Cardiac septum (tissue), 1 donor: ENCODE data around the gene OR52E4. TPM values are rescaled to one million over a fixed set of nuclear protein-coding genes. Genes with fewer than 3 reads are reported as not detected.

Source experiments
- DNase-seq: peaks from one replicate; pipeline ENCODE4 v3.0.0-alpha.2; 2020; ENCODE audit warnings: low spot score
- intact Hi-C: fragments of 100-400 bp; cut with DNase I; formaldehyde crosslinking; loops from one replicate; pipeline ENCODE4 v1.14.0; 2022
- total RNA-seq: library from RNA; stranded (reverse); fragmentation: NEBNext Ultra II Directional; extraction: Animal tissue kit (Norgen Biotek cat#: 25700); gene quantifications from one replicate; pipeline ENCODE4 v1.2.1, GENCODE V29; 2021
- donor health status: DM: no; HTN: no; CAD: no.

The OR52E4 gene
- total RNA-seq, 1 donor from 2014 or later = not detected

DNA sequence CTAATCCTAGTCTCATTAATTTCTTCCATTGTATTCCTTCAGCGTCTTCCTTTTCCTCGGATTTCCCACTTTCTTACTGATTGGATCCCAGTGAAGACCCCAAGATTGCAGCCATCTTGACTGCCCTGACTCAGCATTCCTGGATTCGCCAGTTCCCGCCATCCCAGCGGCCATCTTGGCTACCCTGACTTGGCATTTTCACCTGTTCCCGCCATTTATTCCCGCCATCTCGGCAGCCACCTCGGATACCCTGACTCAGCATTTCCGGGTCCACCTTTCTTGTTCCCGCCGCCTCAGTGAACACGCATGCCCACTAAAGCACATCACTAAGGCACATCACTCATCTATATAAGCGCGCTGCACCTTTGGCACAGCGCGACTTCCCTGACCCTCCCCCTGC is 47.8 kb downstream of the OR52E4 start:
- DNase-seq = no peak
- intact Hi-C loops = no loop called here

DNA sequence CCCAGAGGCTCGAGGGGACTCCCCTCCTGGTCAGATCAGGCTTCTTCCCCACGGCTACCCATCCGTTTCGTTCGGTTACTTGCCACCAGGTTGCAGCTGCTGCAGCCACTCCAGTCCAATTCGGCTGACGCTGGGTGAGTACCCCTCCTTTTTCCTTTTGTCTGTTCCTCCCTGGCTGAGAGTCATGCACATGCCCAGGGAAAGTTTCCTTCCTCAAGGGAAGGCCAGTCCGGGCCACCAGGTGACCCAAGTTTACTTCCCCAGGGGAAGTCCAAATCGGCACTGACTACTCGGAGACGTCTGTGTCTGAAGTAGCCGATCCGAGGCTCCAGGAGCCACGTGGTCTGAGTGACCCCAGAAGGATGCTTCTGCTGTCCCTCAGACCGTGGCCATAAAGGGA is 48.4 kb downstream of the OR52E4 start:
- DNase-seq = no peak

DNA sequence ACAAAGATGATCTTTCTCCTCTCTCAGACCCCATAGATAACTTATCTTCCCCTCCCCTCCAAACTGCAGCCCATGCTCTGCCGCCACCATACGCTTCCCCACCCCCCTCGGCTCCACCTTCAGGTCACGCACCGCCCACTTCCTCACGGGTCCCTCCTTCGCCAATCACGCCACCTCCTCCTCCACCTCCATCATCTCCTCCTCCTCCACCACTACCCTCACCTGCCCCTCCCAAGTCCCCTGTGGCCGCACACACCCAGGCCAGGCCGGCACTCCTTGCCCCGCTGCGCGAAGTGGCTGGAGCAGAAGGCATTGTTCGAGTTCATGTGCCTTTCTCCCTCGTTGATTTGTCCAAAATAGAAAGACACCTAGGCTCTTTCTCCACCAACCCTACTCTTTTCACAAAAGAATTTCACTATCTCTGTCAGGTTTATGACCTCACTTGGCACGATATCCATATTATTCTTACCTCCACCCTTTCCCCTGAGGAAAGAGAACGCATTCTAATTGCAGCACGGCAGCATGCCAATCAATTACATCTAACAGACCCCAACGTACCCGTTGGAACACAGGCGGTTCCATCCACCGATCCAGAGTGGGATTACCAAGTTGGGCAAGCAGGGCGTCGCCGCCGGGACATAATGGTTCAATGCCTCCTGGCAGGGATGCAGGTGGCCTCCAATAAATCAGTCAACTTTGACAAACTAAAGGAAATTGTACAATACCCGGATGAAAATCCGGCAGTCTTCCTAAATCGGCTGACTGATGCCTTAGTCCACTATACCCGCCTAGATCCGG is 49.3 kb downstream of the OR52E4 start:
- intact Hi-C loops = no loop called here
- DNase-seq = no peak

More for the DNA sequence above, 48.4 kb downstream of the OR52E4 start:
- intact Hi-C loops = no loop called here

GRCh38 chr11:5930614-5931013 is 50.2 kb downstream of the OR52E4 start:
- intact Hi-C loops = no loop called here
- no peak for DNase-seq

GRCh38 chr11:5931061-5931460 is 50.6 kb downstream of the OR52E4 start:
- intact Hi-C loops = no loop called here
- DNase-seq = no peak

- intact Hi-C loops = no loop called here
- no peak for DNase-seq
These were observed 52.2 kb downstream of the OR52E4 start for GRCh38 chr11:5932671-5933070.

DNA sequence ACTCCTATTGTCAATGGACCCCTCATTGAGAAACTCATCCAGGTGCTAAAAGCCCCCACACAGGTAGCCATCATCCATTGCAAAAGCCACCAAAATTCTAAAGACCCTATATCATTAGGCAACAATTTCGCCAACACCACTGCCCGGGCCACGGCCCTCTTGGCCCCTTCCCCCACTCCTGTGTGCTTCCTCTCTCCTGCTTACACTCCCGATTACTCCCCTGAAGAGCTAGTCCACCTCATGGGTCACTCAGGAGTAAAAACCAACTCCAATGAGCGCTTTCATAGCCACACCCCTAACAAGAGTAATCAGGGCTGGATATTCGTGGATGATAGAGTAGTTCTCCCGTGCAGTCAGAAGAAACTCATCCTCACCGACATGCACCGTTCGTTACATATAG is 52.7 kb downstream of the OR52E4 start:
- no peak for DNase-seq
- intact Hi-C loops = no loop called here

Other genes with a start within 250 kb of the OR52E4 start
- 6.4 TPM for gene TRIM5, start 195.6 kb upstream of the OR52E4 start, total RNA-seq
- 16.1 TPM for gene TRIM22, start 190.8 kb upstream of the OR52E4 start, total RNA-seq
- not detected for gene OR56B1, start 144.2 kb upstream of the OR52E4 start, total RNA-seq
- gene OR52N4, start 126.4 kb upstream of the OR52E4 start, total RNA-seq = not detected
- not detected for gene OR52N5, start 97.3 kb upstream of the OR52E4 start, total RNA-seq
- not detected for gene OR52N1, start 89.4 kb upstream of the OR52E4 start, total RNA-seq
- gene OR52N2, start 71.7 kb upstream of the OR52E4 start, total RNA-seq = not detected
- not detected for gene OR52E6, start 38.7 kb upstream of the OR52E4 start, total RNA-seq
- gene OR52E8, start 22.9 kb upstream of the OR52E4 start, total RNA-seq = not detected
- not detected for gene OR52E5, start 12.6 kb downstream of the OR52E4 start, total RNA-seq
- not detected for gene OR56A3, start 61.6 kb downstream of the OR52E4 start, total RNA-seq
- gene OR56A5, start 87.9 kb downstream of the OR52E4 start, total RNA-seq = not detected
- not detected for gene OR52L1, start 106.4 kb downstream of the OR52E4 start, total RNA-seq
- not detected for gene OR56A4, start 126.3 kb downstream of the OR52E4 start, total RNA-seq
- gene OR56A1, start 150.1 kb downstream of the OR52E4 start, total RNA-seq = not detected
- not detected for gene OR56B4, start 227.1 kb downstream of the OR52E4 start, total RNA-seq